Breast epithelium (tissue), 4 donors: ENCODE results near the gene C21orf91. TPM values are rescaled to one million over a fixed set of nuclear protein-coding genes. Genes with fewer than 3 reads are reported as not detected.

Experiments
- DNase-seq, 2 donors: peaks; one replicate each; pipeline ENCODE4 v3.0.0-alpha.2; 2019; ENCODE audit warnings: low spot score in 2 of 2
- H3K27ac ChIP-seq, 2 donors: fragments of 200-600 bp; sonication (generic) in 1 of 2; one replicate each; pipeline ENCODE4 v1.5.1; 2016 to 2019; ENCODE audit warnings: mild to moderate bottlenecking in 1 of 2
- H3K27me3 ChIP-seq, 2 donors: fragments of 200-600 bp; sonication (generic) in 1 of 2; one replicate each; pipeline versions ENCODE4 v1.5.1 to v1.6.0; 2017 to 2019; ENCODE audit warnings: control low read depth in 1 of 2, mild to moderate bottlenecking in 1 of 2
- H3K36me3 ChIP-seq: fragments of 200-600 bp; one replicate; pipeline ENCODE4 v1.5.1; 2019
- H3K4me1 ChIP-seq, 2 donors: fragments of 200-600 bp; sonication (generic); one replicate each; pipeline ENCODE4 v1.5.1; 2016 to 2019; ENCODE audit warnings: control low read depth in 1 of 2
- H3K4me3 ChIP-seq, 3 donors: fragments of 200-600 bp; sonication (generic); 1 replicate in 2 of 3; 2 replicates in 1 of 3; pipeline ENCODE4 v1.5.1; 2016 to 2019; ENCODE audit warnings: mild to moderate bottlenecking in 3 of 3, moderate library complexity in 2 of 3
- H3K9me3 ChIP-seq, 2 donors: fragments of 200-600 bp; sonication (generic) in 1 of 2; one replicate each; pipeline ENCODE4 v1.5.1; 2016 to 2019; ENCODE audit warnings: control low read depth in 1 of 2
- POLR2A ChIP-seq: fragments of 450-650 bp; IDR thresholded peaks from one replicate; pipeline ENCODE4 v1.6.1; 2016; ENCODE audit warnings: antibody characterized with exemption, mild to moderate bottlenecking, moderate library complexity
- POLR2AphosphoS5 ChIP-seq, 3 donors: sonication (generic); formaldehyde crosslinking; IDR thresholded peaks; one replicate each; pipeline ENCODE4 v1.6.1; 2017; ENCODE audit warnings: antibody characterized with exemption in 3 of 3
- intact Hi-C: fragments of 100-400 bp; cut with DNase I; formaldehyde crosslinking; loops from one replicate; pipeline ENCODE4 v1.15.1; 2023; ENCODE audit warnings: low total_unique reads
- total RNA-seq, 3 donors: library from RNA; depleted of rRNA; stranded (reverse); fragments of >200 nt; gene quantifications; one replicate each; pipeline ENCODE4 v1.1.0, GENCODE V29; 2016
- TF ChIP-seq, protein P1 (sequence below), 3 donors: fragments of 450-650 bp; IDR thresholded peaks; one replicate each; pipeline ENCODE4 v1.5.1; 2016 to 2017; ENCODE audit warnings: antibody characterized with exemption in 3 of 3, mild to moderate bottlenecking in 3 of 3, moderate library complexity in 3 of 3

The C21orf91 gene
- total RNA-seq, 3 donors from 2014 or later = 7.5 to 14.8 (median 9.8) TPM

DNA sequence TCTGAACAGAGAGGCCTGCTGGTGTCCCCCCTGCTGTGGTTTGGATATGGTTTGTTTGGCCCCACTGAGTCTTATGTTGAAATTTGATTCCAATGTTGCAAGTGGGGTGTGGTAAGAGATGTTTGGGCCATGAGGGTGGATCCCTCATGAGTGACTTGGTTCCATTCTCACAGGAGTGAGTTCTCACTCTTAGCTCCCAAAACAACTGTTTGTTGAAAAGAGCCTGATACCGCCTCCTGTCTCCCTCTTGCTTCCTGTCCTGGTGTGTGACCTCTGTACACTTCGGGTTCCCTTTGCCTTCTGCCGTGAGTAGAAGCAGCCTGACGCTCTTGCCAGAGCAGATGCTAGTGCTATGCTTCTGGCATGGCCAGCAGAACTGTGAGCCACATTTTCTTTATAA lies 60.5 kb downstream of the C21orf91 start:
- Histone ChIP-seq H3K27me3 (no peaks in the 10 kb centered on the region), H3K9me3 (no peaks in the 10 kb centered on the region), H3K4me1 (no peaks in the 10 kb centered on the region), H3K27ac (no peak overlapping the region), H3K4me3 (no peak overlapping the region), H3K36me3 (no peaks in the 10 kb centered on the region)
- TF ChIP-seq, protein P1, sequence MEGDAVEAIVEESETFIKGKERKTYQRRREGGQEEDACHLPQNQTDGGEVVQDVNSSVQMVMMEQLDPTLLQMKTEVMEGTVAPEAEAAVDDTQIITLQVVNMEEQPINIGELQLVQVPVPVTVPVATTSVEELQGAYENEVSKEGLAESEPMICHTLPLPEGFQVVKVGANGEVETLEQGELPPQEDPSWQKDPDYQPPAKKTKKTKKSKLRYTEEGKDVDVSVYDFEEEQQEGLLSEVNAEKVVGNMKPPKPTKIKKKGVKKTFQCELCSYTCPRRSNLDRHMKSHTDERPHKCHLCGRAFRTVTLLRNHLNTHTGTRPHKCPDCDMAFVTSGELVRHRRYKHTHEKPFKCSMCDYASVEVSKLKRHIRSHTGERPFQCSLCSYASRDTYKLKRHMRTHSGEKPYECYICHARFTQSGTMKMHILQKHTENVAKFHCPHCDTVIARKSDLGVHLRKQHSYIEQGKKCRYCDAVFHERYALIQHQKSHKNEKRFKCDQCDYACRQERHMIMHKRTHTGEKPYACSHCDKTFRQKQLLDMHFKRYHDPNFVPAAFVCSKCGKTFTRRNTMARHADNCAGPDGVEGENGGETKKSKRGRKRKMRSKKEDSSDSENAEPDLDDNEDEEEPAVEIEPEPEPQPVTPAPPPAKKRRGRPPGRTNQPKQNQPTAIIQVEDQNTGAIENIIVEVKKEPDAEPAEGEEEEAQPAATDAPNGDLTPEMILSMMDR (IDR thresholded peaks at IDR 0.05) = no peak
- no peak for TF ChIP-seq POLR2AphosphoS5 (IDR thresholded peaks at IDR 0.05)
- no peak for TF ChIP-seq POLR2A
- DNase-seq = no peak
- intact Hi-C loops = no loop called here

DNA sequence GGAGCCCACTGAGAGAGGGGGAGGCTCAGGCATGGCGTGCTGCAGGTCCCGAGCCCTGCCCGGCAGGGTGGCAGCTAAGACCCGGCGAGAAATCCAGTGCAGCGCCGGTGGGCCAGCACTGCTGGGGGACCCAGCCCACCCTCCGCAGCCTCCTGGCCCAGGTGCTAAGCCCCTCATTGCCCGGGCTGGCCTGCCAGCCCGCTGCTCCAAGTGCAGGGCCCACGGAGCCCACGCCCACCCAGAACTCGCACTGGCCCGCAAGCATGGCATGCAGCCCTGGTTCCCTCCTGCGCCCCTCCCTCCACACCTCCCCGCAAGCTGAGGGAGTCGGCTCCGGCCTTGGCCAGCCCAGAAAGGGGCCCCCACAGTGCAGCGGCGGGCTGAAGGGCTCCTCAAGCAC lies 61.5 kb downstream of the C21orf91 start:
- Histone ChIP-seq H3K4me3 (no peak overlapping the region), H3K27me3 (no peaks in the 10 kb centered on the region), H3K9me3 (no peaks in the 10 kb centered on the region), H3K4me1 (no peaks in the 10 kb centered on the region), H3K27ac (no peak overlapping the region), H3K36me3 (no peaks in the 10 kb centered on the region)
- intact Hi-C loops = no loop called here
- no peak for TF ChIP-seq POLR2AphosphoS5 (IDR thresholded peaks at IDR 0.05)
- no peak for TF ChIP-seq POLR2A
- TF ChIP-seq, protein P1 (IDR thresholded peaks at IDR 0.05) = no peak
- no peak for DNase-seq

DNA sequence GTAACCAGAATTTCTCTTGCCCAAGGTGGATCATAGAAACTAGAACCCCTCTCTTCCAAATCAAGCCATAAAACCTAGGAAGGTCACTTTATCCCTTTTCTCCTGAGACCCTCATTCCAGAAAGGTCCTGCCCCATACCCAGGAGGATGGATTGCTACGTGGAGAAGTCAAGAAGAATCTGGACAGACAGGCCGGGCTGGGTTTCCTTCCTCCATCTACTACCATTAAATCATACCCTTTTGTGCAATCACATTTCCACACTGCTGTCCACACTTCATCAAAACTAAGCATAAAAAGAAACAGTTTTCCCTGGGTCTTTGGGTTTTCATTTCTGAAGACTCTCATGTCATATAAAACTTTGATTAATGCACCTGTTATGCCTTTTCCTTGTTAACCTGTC lies 65.4 kb downstream of the C21orf91 start:
- no peaks in the 10 kb centered on the region for H3K36me3 ChIP-seq
- DNase-seq = no peak
- H3K27ac ChIP-seq = no peak overlapping the region
- no peaks in the 10 kb centered on the region for H3K27me3 ChIP-seq
- H3K4me3 ChIP-seq = no peak overlapping the region
- H3K4me1 ChIP-seq = no peaks in the 10 kb centered on the region
- no peaks in the 10 kb centered on the region for H3K9me3 ChIP-seq
- no peak for TF ChIP-seq POLR2A
- intact Hi-C loops = no loop called here

DNA sequence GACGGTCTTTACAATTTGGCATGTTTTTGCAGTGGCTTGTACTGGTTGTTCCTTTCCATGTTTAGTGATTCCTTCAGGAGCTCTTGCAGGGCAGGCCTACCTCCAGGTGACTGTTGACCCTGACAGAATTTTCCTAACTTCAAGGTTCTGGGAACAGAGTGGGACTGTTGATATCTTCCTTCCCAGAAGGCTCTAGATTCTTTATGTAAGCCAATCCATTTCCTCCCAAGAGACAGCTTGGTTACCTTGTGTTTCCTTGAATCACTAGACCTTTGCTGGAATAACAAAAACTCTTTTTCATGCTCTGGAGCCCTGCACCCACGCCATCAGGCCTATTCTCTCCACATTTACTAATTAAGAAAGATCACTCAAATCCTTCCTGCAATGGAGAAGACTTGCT lies 67.0 kb downstream of the C21orf91 start:
- peak overlapping the region in 1 of 2 donors; percentile 21 for H3K27ac ChIP-seq
- H3K4me1 ChIP-seq = no peaks in the 10 kb centered on the region
- intact Hi-C loops = no loop called here
- DNase-seq = no peak
- no peaks in the 10 kb centered on the region for H3K27me3 ChIP-seq
- TF ChIP-seq POLR2AphosphoS5 (IDR thresholded peaks at IDR 0.05) = peak in 1 of 3 donors; percentile 33
- TF ChIP-seq POLR2A = no peak
- no peak overlapping the region for H3K4me3 ChIP-seq
- H3K9me3 ChIP-seq = no peaks in the 10 kb centered on the region
- no peaks in the 10 kb centered on the region for H3K36me3 ChIP-seq

DNA sequence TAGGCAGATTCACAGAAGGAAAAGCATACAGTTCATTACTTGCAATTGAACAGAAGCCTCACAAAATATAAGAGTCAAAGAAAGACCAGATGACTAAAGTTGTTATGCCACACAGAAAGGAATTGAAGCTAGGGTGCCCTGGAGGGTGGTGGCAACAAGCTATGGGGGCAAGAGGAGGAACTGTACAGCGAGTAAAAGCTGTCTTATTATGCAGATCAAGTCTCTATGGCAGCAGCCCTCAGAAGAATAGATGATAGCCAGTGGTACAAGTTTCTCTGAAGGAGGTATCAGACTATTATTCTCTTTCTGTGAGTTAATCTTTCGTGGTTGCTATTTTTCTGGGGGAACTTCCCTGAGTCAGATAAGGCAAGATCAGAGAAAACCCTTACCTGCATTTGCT lies 72.2 kb downstream of the C21orf91 start:
- no peaks in the 10 kb centered on the region for H3K4me1 ChIP-seq
- no peaks in the 10 kb centered on the region for H3K36me3 ChIP-seq
- no peak overlapping the region for H3K27ac ChIP-seq
- H3K4me3 ChIP-seq = no peak overlapping the region
- H3K9me3 ChIP-seq = peaks cover 9% of the 10 kb centered on the region in 2 donors
- H3K27me3 ChIP-seq = no peaks in the 10 kb centered on the region
- TF ChIP-seq, protein P1 (IDR thresholded peaks at IDR 0.05) = no peak
- TF ChIP-seq POLR2A = no peak
- no peak for TF ChIP-seq POLR2AphosphoS5 (IDR thresholded peaks at IDR 0.05)
- no peak for DNase-seq
- intact Hi-C loops = no loop called here

DNA sequence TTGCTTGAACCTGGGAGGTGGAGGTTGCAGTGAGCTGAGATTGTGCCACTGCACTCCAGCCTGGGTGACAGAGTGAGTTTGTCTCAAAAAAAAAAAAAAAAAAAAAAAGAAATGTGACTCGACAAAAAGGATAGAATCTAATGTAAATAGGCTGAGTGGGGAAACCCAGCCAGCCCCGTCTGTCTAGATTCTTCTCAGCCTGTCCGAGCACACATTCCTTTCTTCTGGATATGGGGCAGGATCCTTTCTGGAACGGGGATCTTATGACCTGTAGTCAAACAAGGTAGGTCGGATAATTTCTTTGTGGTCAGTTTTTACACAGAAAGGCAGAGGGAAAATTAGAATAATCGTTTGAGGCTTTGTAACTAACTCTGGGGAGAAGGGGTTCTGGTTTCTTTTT lies 74.1 kb downstream of the C21orf91 start:
- Histone ChIP-seq H3K9me3 (peaks cover 9% of the 10 kb centered on the region in 2 donors), H3K27ac (no peak overlapping the region), H3K4me1 (no peaks in the 10 kb centered on the region), H3K36me3 (no peaks in the 10 kb centered on the region), H3K27me3 (no peaks in the 10 kb centered on the region), H3K4me3 (no peak overlapping the region)
- intact Hi-C loops = no loop called here
- TF ChIP-seq POLR2A (no peak), POLR2AphosphoS5 (IDR thresholded peaks at IDR 0.05) (no peak)
- TF ChIP-seq, protein P1 (IDR thresholded peaks at IDR 0.05) = no peak
- DNase-seq = no peak
